DMS 273 (cell line): ENCODE measurements around the gene NAPB.

Source experiments
- DNase-seq: peaks from one replicate; lab custom pipeline; 2025; ENCODE audit not compliant: unreplicated experiment; lab: John Stamatoyannopoulos, UW

The NAPB gene

DNA sequence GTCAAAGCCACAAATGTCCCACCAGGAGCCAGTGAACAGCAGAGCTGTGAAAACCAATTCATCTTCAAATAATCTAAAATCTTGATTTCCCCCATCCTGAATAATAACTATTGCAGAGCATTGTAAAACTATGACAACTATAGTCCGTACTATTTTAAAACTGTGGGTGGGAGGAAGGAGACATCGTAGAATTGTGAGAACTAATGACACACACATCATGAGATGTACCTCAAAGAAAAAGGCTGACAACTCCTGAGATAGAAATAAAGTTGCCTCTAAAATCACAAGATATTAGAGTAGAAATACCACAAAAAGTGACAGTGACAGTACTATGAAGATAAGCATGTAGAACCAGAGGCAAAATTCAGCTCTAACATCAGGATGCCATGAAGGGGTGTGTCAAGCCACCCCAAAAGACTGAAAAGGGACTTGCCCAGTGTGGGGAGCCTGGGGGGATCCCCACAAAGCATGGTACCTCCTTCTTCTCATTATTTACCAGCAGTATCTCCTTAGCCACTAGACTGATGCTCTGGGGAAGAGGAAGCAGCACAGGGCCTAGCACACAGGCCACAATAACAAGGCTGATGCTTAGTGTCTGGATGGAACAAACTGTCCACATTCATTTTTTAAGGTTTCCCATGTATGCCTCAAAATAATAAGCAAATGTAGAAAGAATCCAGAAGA lies 13.4 kb downstream of the NAPB start:
- no peak for DNase-seq

GRCh38 chr20:23406880-23407279 lies 14.4 kb downstream of the NAPB start:
- DNase-seq, result no peak

GRCh38 chr20:23404196-23404595 lies 17.1 kb downstream of the NAPB start:
- DNase-seq, result no peak

- DNase-seq, result no peak
These were observed 17.5 kb downstream of the NAPB start for GRCh38 chr20:23403751-23404150.

DNA sequence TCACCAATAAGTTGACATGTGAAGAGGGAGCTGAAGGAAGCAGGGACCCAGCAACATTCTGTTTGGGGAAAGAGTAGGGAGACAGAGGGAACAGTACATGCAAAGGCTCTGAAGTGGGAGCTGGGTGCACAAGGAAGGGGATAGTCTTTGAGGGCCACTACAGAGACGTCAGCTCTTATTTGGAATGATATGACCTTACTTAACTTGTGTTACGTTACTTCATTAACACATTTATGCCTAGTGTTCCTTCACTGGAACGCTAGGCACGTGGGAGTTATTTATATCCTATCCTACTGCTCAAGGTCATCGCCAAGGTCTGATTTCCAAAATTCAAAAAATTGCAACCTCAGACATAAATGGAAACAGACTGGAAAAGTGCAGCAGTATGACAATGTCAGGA lies 20.2 kb downstream of the NAPB start:
- DNase-seq, result no peak

- DNase-seq, result no peak
These were observed 21.6 kb downstream of the NAPB start for GRCh38 chr20:23399568-23400241.

DNA sequence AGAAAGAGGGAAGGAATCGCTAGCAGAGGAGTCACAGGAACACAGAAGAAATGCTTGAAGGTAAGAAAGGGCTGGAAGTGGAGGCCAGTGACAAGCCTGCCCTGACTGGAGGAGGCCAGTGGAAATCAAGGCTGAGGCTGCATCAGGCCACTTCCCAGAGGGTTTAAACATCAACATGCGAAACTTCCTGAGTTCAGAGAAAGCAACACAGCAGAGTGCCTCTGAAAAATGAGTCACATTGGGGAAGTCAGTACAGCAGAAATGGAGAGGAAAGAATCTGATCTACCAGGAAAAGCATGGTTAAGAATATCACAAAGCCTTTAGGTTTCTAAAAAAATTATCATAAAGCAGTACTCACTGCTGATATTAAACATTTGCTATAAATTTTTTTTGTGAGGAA lies 23.3 kb downstream of the NAPB start:
- no peak for DNase-seq

GRCh38 chr20:23396950-23397627 lies 24.2 kb downstream of the NAPB start:
- no peak for DNase-seq

- DNase-seq, result no peak
These were observed 27.1 kb downstream of the NAPB start for GRCh38 chr20:23393996-23394775.

DNA sequence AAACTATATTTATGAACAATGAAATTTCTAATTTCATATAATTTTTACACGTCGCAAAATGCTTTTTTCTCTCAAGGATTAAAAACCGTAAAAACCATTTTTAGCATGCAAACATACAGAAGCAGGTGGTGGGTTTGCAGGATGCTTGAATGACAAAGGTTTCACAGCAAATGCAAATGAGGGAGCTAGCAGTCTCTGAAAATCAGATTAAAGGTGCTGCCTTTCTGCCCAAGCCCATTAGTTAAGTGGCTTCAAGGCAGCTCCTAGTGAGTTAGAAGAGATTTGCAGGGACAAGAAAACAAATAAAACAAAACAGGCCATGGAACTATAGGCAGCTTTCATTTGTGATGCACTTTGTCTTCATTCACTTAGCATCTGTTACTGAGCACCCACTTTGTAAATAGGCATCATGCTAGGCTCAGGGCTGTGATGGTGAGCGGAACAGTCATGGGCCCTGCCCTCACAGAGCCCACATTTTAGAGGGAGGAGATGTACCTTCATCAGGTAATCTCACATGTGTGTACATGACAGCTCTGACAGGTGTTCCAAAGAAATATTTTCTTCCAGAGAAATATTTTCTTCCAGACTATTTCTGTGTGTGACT lies 29.5 kb downstream of the NAPB start:
- DNase-seq, result no peak

DNA sequence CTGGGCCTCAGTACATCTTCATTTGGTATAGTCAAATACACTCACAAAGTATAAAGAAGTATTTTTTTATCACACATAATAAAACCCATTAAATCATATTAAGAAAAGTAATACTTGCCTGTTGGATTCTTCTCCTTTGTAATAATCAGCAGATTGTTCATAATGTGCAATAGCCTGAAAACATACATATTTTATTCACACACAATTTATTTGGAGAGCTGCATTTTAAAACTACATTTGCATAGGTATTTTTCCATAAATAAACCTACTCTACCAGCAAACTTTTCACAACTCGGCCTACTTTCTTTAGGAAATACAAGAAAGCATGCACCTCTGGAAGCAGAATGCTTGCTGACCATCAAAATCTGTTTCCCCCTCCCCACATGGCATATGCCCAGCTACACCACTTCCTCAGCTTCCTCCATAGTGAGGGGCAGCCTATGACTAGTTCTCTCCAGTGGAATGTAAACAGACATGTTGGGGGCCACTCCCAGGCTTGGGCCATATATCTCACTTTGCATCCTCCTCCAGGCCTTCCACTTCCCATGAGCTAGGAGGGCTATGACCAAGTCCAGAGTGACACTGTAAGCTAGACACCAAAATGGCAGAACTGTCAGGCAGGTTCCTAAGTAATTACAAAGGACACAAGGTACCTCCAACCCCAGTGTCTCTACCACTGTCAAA lies 31.1 kb downstream of the NAPB start:
- no peak for DNase-seq

DNA sequence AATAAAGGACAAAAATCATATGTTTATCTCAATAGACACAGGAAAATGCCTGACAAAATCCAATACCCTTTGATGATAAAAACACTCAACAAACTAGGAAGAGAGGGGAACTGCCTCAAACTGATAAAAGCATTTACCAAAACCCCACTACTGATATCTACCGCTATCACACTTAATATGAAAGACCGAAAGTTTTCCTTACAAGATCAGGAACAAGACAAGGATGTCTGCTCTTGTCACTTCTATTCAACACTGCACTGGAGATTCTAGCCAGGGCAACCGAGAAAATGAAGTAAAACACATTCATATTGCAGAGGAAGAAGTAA lies 34.2 kb downstream of the NAPB start:
- no peak for DNase-seq

- no peak for DNase-seq
These were observed 34.8 kb downstream of the NAPB start for GRCh38 chr20:23386304-23387117.

DNA sequence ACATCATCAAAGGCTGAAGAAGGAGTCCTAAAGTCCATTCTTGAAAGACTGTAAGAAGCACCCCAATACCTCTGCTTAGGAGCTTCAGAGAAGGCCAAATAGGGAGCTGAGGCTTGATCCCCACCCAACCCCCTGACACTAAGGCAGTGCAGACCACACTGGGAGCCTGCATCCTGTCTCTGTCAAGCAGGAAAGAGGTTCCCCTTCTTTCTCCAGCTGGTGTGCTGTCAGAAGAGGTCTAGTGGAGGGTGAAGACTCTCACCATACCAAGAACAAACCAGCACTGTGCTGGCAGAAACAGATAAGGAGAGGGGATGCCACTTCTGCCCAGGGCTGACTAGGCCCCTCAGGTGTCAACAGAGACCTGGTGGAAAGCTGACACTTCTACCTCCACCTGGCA lies 39.4 kb downstream of the NAPB start:
- no peak for DNase-seq

DNA sequence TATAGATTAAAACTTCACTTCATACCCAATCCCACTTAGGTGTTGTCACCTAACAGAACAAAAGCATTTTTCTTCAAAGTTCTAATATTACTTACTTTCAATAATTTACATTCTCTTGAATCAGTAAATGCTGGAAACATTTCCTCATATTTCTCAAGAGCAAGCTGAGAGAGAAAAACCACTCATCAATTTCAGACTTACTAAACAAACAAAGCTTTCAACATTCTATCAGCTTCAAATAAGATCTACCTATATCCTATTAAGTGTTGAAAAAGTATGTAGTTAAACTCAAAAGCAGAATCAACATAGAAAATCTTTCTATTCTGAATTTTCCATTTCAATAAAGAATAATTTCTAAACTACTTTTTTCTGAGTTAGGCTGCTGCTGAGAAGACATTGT lies 41.5 kb downstream of the NAPB start:
- no peak for DNase-seq

DNA sequence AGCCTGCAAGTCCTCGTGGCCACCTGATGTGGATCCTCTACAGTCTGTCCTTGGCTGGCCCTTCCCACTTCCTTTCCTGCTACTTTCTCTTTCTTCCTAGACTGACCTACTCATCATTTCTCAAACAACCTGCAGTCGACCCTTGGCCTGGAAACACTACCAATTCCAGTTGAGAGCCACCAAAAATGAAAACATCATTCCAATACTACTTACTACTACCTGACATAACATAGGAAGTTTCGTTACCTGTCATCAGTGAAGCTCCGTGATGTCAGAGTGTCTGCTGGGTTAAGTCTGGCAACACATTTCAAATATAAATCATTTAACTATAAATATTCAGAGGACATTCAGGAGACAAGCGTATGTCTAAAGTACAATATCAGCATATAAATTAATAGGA lies 45.5 kb downstream of the NAPB start:
- DNase-seq, result no peak

DNA sequence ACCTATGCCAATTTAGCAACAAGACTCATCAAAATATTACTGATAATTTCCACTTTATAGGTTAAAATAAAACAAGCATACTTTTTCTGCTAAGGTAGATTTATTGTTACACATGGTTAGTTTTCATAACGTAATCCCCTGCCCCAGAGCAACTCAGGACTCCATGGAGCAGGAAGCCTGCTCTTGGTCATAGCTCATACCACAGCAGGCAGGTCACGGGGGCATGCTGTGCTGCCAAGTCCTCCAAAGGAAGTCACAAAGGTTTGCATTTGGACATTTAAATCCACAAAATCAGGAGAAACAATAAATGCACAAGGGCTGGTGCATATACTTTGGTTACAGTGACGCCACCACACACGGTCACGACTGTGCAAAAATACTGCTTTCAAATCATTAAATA lies 46.8 kb downstream of the NAPB start:
- no peak for DNase-seq

GRCh38 chr20:23371496-23371895 lies 49.8 kb downstream of the NAPB start:
- DNase-seq, result no peak

DNA sequence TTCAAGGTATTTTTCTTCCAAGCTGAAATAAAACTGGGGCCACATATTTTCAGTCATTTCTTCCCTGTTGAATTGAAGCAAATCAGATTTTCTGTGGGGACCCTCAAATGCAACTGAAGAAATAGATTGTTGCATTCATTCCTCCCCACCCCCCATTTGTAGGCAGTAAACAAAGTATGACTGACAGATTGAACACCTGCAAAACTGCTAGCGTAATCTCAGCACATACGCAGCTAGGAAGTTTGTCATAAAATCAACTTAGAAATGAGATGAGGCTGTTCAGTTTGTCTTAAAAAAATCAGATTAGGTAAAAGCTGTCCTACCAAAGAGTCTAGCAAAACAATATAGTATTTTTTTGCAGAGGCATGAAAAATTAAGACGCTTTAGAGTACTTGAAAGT lies 50.4 kb downstream of the NAPB start:
- no peak for DNase-seq

DNA sequence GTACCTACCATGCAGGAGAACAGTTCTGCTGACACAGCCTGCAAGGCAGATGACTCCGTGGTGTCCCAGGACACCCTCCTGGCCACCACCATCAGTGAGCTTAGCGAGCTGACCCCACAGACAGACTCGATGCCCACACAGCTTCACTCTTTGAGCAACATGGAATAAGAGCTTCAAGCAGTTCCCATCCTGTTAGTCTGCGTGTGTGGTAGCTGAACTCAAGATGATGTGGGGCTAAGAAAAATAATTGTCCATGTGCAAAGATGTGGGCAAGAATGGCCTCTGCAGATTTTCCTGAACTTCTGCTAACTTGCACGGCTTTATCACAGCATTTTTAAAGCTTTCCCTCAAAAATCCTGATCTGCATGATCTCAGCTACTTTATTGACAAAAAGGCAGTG lies 51.0 kb downstream of the NAPB start:
- DNase-seq, result no peak
